A549 (cell line): Measurements from ENCODE around the gene TCF4.

Experiments
- JUN ChIP-seq, 2 experiments: fragments of >200 bp; sonication (Bioruptor Twin); formaldehyde crosslinking; IDR thresholded peaks; 2 replicates in 1 of 2; 3 replicates in 1 of 2; pipeline ENCODE4 v1.6.1; 2016 to 2017
- KDM1A ChIP-seq: fragments of 200-600 bp; sonication (generic); IDR thresholded peaks from 2 replicates; pipeline ENCODE4 v1.6.1; 2016; ENCODE audit warnings: low read depth, mild to moderate bottlenecking
- NFE2L2 ChIP-seq: fragments of 150-350 bp; conservative IDR thresholded peaks from 2 replicates; pipeline ENCODE4 v1.6.1; 2014; ENCODE audit warnings: low read length
- POLR2A ChIP-seq: IDR thresholded peaks from 2 replicates; pipeline ENCODE4 v1.6.1; 2012; ENCODE audit warnings: mild to moderate bottlenecking, low read length
- RAD21 ChIP-seq, 2 experiments: fragments of >200 bp in 1 of 2; sonication (Bioruptor Twin) in 1 of 2; formaldehyde crosslinking in 1 of 2; IDR thresholded peaks in 1 of 2; conservative IDR thresholded peaks in 1 of 2; 2 replicates in 1 of 2; 3 replicates in 1 of 2; pipeline ENCODE4 v1.6.1; 2012 to 2018; ENCODE audit warnings: inconsistent platforms in 1 of 2
- SMC3 ChIP-seq: fragments of >200 bp; sonication (Bioruptor Twin); formaldehyde crosslinking; IDR thresholded peaks from 3 replicates; pipeline ENCODE4 v1.6.1; 2018; ENCODE audit warnings: inconsistent platforms
- ZNF302 ChIP-seq: fragments of 250-450 bp; sonication (Bioruptor Pico); IDR thresholded peaks from 2 replicates; pipeline ENCODE4 v1.9.0; 2021; ENCODE audit warnings: inconsistent platforms, mild to moderate bottlenecking, moderate library complexity
- ZSCAN20 ChIP-seq: fragments of 250-450 bp; sonication (Bioruptor Pico); IDR thresholded peaks from 2 replicates; pipeline ENCODE4 v1.8.0; 2022; ENCODE audit warnings: mild to moderate bottlenecking, moderate library complexity
- TF ChIP-seq, protein P1 (sequence below): fragments of >200 bp; sonication (Bioruptor Twin); formaldehyde crosslinking; IDR thresholded peaks from 3 replicates; pipeline ENCODE4 v1.5.1; 2016
- TF ChIP-seq, protein P2 (sequence below): fragments of 450-650 bp; IDR thresholded peaks from 2 replicates; pipeline ENCODE4 v1.6.1; 2014; ENCODE audit warnings: antibody characterized with exemption
- TF ChIP-seq, protein P3 (sequence below): fragments of 200-600 bp; sonication (generic); IDR thresholded peaks from 2 replicates; pipeline ENCODE4 v1.6.1; 2016; ENCODE audit warnings: antibody characterized with exemption, mild to moderate bottlenecking, moderate library complexity
- TF ChIP-seq, protein P4 (sequence below): fragments of >200 bp; sonication (Bioruptor Twin); formaldehyde crosslinking; IDR thresholded peaks from 3 replicates; pipeline ENCODE4 v1.6.1; 2016
- TF ChIP-seq, protein P5 (sequence below): IDR thresholded peaks from 2 replicates; pipeline ENCODE4 v1.6.1; 2012

DNA sequence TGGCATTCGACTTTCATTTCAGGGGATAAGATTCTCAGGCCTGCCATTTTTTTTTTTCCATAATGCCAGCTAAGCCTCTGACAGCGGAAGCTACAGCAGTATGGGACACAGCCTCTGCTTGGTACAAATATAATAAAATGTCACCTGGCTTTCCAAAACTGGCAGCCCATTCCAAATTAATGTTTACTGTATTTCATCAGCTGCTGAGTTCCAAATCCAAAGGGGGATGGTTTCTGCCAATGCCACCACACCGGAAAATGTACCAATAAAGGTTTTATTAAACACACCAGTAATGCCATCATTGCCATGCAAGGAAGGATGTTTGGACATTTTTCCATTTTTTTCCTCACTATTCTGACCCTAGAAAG is 352.9 kb downstream of the TCF4 start:
- TF ChIP-seq, protein P1, sequence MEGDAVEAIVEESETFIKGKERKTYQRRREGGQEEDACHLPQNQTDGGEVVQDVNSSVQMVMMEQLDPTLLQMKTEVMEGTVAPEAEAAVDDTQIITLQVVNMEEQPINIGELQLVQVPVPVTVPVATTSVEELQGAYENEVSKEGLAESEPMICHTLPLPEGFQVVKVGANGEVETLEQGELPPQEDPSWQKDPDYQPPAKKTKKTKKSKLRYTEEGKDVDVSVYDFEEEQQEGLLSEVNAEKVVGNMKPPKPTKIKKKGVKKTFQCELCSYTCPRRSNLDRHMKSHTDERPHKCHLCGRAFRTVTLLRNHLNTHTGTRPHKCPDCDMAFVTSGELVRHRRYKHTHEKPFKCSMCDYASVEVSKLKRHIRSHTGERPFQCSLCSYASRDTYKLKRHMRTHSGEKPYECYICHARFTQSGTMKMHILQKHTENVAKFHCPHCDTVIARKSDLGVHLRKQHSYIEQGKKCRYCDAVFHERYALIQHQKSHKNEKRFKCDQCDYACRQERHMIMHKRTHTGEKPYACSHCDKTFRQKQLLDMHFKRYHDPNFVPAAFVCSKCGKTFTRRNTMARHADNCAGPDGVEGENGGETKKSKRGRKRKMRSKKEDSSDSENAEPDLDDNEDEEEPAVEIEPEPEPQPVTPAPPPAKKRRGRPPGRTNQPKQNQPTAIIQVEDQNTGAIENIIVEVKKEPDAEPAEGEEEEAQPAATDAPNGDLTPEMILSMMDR, result no peak
- TF ChIP-seq KDM1A (no peak), RAD21 (conservative IDR thresholded peaks at IDR 0.05 in 1 of 2, IDR thresholded peaks at IDR 0.05 in 1 of 2) (no peak), SMC3 (no peak), POLR2A (no peak), ZSCAN20 (CRISPR knock-in tag) (no peak), ZNF302 (no peak), NFE2L2 (no peak), JUN (IDR thresholded peaks at IDR 0.05) (no peak)
- TF ChIP-seq, protein P2, sequence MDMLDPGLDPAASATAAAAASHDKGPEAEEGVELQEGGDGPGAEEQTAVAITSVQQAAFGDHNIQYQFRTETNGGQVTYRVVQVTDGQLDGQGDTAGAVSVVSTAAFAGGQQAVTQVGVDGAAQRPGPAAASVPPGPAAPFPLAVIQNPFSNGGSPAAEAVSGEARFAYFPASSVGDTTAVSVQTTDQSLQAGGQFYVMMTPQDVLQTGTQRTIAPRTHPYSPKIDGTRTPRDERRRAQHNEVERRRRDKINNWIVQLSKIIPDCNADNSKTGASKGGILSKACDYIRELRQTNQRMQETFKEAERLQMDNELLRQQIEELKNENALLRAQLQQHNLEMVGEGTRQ, result no peak
- TF ChIP-seq, protein P3, sequence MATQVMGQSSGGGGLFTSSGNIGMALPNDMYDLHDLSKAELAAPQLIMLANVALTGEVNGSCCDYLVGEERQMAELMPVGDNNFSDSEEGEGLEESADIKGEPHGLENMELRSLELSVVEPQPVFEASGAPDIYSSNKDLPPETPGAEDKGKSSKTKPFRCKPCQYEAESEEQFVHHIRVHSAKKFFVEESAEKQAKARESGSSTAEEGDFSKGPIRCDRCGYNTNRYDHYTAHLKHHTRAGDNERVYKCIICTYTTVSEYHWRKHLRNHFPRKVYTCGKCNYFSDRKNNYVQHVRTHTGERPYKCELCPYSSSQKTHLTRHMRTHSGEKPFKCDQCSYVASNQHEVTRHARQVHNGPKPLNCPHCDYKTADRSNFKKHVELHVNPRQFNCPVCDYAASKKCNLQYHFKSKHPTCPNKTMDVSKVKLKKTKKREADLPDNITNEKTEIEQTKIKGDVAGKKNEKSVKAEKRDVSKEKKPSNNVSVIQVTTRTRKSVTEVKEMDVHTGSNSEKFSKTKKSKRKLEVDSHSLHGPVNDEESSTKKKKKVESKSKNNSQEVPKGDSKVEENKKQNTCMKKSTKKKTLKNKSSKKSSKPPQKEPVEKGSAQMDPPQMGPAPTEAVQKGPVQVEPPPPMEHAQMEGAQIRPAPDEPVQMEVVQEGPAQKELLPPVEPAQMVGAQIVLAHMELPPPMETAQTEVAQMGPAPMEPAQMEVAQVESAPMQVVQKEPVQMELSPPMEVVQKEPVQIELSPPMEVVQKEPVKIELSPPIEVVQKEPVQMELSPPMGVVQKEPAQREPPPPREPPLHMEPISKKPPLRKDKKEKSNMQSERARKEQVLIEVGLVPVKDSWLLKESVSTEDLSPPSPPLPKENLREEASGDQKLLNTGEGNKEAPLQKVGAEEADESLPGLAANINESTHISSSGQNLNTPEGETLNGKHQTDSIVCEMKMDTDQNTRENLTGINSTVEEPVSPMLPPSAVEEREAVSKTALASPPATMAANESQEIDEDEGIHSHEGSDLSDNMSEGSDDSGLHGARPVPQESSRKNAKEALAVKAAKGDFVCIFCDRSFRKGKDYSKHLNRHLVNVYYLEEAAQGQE, result no peak
- TF ChIP-seq, protein P4, sequence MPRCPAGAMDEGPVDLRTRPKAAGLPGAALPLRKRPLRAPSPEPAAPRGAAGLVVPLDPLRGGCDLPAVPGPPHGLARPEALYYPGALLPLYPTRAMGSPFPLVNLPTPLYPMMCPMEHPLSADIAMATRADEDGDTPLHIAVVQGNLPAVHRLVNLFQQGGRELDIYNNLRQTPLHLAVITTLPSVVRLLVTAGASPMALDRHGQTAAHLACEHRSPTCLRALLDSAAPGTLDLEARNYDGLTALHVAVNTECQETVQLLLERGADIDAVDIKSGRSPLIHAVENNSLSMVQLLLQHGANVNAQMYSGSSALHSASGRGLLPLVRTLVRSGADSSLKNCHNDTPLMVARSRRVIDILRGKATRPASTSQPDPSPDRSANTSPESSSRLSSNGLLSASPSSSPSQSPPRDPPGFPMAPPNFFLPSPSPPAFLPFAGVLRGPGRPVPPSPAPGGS, result no peak
- TF ChIP-seq, protein P5, sequence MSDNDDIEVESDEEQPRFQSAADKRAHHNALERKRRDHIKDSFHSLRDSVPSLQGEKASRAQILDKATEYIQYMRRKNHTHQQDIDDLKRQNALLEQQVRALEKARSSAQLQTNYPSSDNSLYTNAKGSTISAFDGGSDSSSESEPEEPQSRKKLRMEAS, result no peak
